OCI-M1 (cell line): ENCODE data around the gene PRKG1.
A peak's percentile ranks its signal among the peaks of the same experiment; 100 is the strongest.

ENCODE experiments used
- DNase-seq: peaks from one replicate; lab custom pipeline; 2025; lab: John Stamatoyannopoulos, UW

PRKG1 gene

GRCh38 chr10:51879238-51879637 lies 805.0 kb downstream of the PRKG1 start:
- peak; percentile 62 for DNase-seq

DNA sequence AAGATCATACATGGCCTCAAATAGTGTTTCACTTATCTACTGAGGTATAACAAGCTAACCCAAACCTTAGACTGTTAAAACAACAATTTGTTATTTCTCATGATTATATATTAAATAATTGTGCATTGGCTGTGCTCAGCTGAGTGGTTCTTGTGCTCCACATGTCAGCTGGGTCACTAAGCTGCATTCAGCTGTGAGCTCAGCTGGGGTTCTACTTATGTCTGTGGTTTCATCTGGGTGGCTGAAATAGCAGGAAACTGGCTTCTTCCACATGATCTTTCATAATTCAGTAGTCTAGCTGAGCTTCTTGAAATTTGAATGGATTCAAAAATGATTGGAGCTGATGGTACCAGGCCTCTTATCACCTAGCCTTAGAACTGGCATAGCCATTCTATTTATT lies 806.9 kb downstream of the PRKG1 start:
- no peak for DNase-seq

- no peak for DNase-seq
Measured at GRCh38 chr10:51886438-51887068, 812.3 kb downstream of the PRKG1 start.

GRCh38 chr10:51888263-51888662 lies 814.0 kb downstream of the PRKG1 start:
- no peak for DNase-seq

DNA sequence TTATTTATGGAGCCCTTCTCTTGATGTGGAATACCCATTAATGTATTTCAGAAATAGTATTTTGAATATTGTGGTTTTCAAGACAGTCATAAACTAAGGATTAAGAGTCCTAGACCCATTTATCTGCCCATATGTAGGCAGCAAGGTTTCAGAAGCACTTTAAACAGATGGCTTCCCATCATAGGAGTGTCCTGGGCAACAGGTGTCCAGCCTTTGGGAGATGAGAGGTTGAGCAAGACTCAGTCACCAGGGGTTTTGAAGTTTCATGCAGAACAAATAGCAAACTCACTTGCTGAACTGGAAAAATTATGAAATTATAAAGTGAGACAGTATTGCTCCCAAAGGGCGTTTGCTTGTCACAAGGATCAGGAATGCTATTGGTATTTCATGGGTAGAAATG lies 818.0 kb downstream of the PRKG1 start:
- DNase-seq: no peak

DNA sequence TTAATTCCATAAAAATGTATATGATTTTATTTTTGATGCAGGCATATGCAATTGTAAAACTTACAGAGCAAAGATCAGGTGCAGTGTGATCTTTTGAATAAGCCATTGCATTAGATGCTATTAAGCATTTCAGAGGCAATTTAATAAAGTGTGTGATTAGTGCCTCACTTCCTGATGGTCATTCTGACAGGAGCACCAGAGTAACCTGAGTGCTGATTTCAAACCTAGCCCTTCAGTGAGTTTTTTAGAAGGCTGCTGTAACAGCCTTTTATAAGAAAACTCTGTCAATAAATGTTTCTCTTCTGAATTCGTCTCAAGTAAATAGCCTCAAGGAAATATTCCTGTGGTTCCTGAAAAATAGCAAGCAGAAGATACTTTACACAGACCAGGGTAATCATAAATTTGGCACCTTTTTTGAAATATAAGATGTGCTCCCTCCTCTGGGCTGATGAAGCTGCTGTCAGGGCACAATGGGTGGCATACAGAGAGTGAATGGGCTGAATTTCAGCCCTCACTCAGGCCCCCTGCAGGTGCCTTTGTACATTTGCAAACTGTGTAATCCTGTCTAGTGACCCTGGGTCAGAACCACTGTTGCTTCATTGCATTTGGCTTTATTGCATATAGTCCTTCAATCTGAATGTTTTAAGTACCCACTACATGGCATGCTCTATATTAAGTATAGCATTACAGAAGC lies 818.8 kb downstream of the PRKG1 start:
- DNase-seq: peak; percentile 46

- DNase-seq: no peak
Measured at GRCh38 chr10:51894771-51895578, 820.7 kb downstream of the PRKG1 start.

DNA sequence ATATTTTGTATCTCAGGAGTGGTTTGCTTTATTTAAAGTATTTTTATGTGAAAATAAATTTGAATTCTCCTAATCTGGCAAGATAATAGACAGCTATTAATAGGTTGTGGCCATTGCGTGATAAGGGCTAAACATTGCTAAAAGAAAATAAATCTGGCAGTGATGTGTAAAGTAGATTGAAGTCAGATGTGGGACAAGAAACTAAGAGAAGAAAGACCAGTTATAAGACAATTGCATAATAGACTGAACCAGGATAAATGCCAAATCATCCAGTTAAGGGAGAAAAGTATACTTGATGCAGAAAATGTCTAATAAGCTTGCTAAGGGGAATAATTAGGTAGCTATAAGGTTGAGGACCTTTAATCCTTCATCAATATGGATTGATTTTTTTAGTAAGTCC lies 822.6 kb downstream of the PRKG1 start:
- no peak for DNase-seq

GRCh38 chr10:51897560-51897959 lies 823.3 kb downstream of the PRKG1 start:
- DNase-seq: no peak

GRCh38 chr10:51900180-51900579 lies 825.9 kb downstream of the PRKG1 start:
- DNase-seq: no peak

DNA sequence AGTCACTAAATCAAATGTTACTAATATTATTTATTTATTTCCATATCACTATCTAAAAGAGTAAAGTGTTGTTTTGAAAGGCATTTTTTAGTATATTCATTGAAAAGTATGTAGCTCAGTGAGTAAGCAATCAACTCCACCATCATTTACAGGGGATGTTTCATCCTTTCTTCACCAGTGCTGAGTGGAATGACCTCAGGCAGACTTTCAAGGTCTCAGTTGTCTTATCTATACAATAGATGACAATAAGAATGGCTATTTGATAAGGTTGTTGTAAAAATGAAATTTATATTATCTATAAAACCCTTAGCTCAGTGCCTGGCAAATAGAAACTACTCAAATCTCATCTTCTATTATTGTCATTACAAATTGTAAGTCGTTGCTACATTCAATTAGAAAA lies 829.4 kb downstream of the PRKG1 start:
- no peak for DNase-seq

DNA sequence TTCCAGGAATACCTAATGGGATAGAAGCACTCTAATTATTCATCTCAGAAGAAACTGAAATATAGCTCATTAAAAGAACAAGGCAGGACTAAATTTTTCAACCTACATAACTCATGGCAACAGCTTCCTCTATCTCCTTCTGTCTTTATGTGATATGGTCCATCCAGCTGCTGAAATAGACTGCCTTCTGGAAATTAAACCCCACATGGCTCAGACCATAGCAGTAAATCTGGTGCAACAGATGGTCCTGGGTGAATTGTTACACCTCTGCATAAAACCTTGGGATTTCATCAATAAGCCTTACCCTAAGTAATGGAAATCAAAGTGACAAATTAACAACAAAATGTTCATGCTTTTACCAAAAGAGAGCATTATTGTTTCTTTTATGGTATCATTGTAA lies 830.7 kb downstream of the PRKG1 start:
- DNase-seq: peak; percentile 49

DNA sequence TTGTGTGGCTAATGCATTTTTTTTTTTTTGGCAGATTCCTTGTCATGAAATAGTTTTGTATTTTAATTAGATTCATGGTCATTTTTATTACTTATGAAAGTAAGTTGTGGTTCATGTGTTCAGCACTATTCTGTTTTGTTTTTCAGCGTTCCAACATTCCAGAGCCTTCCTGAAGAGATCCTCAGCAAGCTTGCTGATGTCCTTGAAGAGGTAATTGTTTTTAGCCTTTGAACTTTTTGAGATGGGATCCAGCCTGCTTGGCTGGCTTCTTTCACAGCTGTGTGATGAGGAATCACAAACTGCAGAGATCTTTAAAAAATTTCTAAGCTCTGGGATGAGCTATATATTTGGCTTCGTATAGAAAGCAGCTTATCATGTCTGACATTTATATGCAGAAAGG lies 833.1 kb downstream of the PRKG1 start:
- DNase-seq: no peak

DNA sequence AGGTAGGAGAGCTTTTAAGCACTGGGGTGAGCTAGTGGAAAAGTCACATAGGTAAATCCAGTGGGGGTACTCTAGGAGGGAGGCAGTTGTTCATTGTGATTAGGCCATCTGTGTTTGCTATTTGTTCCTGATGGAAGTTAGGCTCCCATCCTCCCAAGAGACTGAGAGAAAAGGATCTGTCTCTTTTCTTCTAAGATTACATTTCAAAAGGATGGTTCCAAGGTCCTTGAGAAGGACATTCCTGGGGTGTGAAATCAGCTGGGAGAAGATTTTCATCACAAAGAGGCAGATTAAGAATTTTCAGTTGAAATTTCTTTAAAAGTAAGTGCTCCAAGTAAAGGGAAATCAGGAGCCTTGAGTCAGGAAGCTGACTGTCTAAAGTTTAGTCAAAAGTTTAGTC lies 835.9 kb downstream of the PRKG1 start:
- no peak for DNase-seq

- DNase-seq: no peak
Measured at GRCh38 chr10:51910596-51910995, 836.3 kb downstream of the PRKG1 start.

- DNase-seq: no peak
Measured at GRCh38 chr10:51911723-51912122, 837.4 kb downstream of the PRKG1 start.

- no peak for DNase-seq
Measured at GRCh38 chr10:51915031-51915542, 840.8 kb downstream of the PRKG1 start.

DNA sequence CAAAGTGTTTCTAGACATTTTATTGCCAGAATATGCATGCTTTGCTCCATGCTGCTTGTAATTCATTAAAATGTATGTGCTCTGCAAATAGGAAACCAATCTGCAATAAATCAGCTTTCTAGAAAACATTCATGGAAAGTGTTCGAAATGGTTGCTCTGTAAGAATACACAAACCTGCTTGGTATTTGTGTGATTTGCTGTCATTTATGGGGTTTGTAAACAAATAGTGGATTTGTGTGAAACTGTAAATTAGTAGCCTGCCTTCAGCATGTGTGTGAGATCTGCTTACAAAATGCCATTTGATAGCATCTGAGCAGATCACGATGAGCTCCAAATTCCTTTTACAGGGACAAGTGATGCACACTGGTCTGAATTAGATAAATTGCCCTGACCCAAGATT lies 844.2 kb downstream of the PRKG1 start:
- DNase-seq: no peak

DNA sequence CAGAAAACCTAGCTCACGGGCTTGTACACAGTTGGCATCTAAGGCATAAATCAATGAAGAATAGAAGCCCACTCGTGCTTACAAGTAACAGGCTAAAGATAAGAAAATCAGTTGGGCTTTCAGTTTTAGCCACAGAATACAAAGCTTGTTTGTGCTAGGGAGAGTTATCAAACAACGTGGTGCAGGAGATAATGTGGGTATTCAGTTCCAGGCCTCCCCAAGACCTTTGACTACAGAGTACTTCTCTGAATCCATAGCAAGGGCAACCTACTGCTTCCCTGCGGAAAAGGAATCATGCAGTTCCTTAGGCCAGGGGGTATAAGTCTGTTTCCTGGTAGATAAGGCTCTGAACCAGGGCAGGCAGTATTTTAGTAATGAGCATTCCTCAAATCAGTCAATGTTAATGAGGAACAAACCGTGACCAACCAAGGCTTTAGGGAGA lies 844.6 kb downstream of the PRKG1 start:
- DNase-seq: peak; percentile 95

DNA sequence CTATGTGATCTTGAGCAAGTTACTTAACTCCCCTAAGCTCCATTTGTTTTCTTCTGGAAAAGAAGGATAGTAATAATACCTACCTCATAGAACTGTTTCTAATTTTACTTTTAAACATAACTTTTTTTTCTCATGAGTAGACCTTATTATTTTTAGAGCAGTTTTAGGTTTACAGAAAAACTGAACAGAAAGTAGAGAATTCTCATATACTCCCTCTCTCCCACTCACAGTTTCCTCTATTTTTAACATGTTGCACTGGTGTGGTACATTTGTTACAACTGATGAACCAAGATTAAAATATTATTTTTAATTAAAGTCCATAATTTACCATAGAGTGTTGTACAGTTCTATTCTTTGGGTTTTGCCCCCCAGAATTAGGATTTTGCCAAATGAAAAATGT lies 846.4 kb downstream of the PRKG1 start:
- DNase-seq: no peak

- no peak for DNase-seq
Measured at GRCh38 chr10:51924359-51924758, 850.1 kb downstream of the PRKG1 start.

GRCh38 chr10:51926337-51926736 lies 852.0 kb downstream of the PRKG1 start:
- DNase-seq: no peak

DNA sequence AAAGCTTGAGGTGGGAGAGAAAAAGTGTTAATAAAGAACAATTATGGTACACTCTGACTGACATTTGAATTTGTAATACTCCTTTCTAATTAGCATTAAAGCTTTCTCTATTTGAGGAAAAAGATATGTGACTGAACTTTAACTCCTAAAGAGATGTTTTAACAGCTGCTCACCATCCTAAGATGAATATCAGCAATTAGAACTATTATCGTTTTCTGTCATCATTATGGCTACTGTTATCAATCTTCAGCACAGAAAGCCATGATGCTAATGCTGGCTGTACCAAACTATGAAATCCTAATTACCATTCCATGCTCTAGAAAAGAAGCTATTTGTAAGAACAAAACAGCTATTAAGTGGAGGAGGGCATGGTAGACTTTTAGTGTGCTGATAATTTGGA lies 853.9 kb downstream of the PRKG1 start:
- DNase-seq: no peak
